HL-60/S4 treated with phorbol 12-myristate 13-acetate at 8.2 ng/mL for 4 days and 3 days (cell line): Measurements from ENCODE around the gene CDKN2B.

Source experiments
- in situ Hi-C: fragments of 300-500 bp; cut with MboI; formaldehyde crosslinking; loops from 2 replicates; pipeline ENCODE4 v1.15.0; 2022; ENCODE audit warnings: low sequenced_read_pairs

Gene CDKN2B

GRCh38 chr9:22035591-22036011 lies 26.5 kb upstream of the CDKN2B start:
- in situ Hi-C loops = no loop called here

GRCh38 chr9:22033012-22033630 lies 24.0 kb upstream of the CDKN2B start:
- in situ Hi-C loops = no loop called here

- in situ Hi-C loops = no loop called here
Observed at GRCh38 chr9:22031655-22032411, 22.7 kb upstream of the CDKN2B start.

GRCh38 chr9:22030101-22030598 lies 21.0 kb upstream of the CDKN2B start:
- in situ Hi-C loops = no loop called here

- in situ Hi-C loops = no loop called here
Observed at GRCh38 chr9:22029231-22029630, 20.1 kb upstream of the CDKN2B start.

GRCh38 chr9:22028394-22028793 lies 19.3 kb upstream of the CDKN2B start:
- in situ Hi-C loops = no loop called here

- in situ Hi-C loops = no loop called here
Observed at GRCh38 chr9:22026696-22027095, 17.6 kb upstream of the CDKN2B start.

GRCh38 chr9:22022396-22022795 lies 13.3 kb upstream of the CDKN2B start:
- in situ Hi-C loops = no loop called here

- in situ Hi-C loops = no loop called here
Observed at GRCh38 chr9:22010866-22011625, 1.9 kb upstream of the CDKN2B start.

GRCh38 chr9:22009506-22009867 lies 382 bp upstream of the CDKN2B start:
- in situ Hi-C loops = no loop called here

- in situ Hi-C loops = no loop called here
Observed at GRCh38 chr9:22008384-22008716, 755 bp downstream of the CDKN2B start.

GRCh38 chr9:22005702-22006606 lies 3.2 kb downstream of the CDKN2B start:
- in situ Hi-C loops = no loop called here

GRCh38 chr9:22005021-22005701 lies 3.9 kb downstream of the CDKN2B start:
- in situ Hi-C loops = no loop called here

GRCh38 chr9:22002038-22002437 lies 7.1 kb downstream of the CDKN2B start:
- in situ Hi-C loops = no loop called here

- in situ Hi-C loops = loop anchor here (25.0 kb wide), 1 partner anchor 214 kb away; no protein-coding TSS in a partner anchor
Observed at GRCh38 chr9:21998026-21998425, 11.1 kb downstream of the CDKN2B start.

GRCh38 chr9:21997480-21997879 lies 11.6 kb downstream of the CDKN2B start:
- in situ Hi-C loops = loop anchor here (25.0 kb wide), 1 partner anchor 215 kb away; no protein-coding TSS in a partner anchor

- in situ Hi-C loops = loop anchor here (25.0 kb wide), 1 partner anchor 215 kb away; no protein-coding TSS in a partner anchor
Observed at GRCh38 chr9:21996858-21997257, 12.2 kb downstream of the CDKN2B start.

GRCh38 chr9:21996438-21996837 lies 12.7 kb downstream of the CDKN2B start:
- in situ Hi-C loops = loop anchor here (25.0 kb wide), 1 partner anchor 216 kb away; no protein-coding TSS in a partner anchor

- in situ Hi-C loops = loop anchor here (25.0 kb wide), 1 partner anchor 216 kb away; no protein-coding TSS in a partner anchor
Observed at GRCh38 chr9:21995666-21996398, 13.3 kb downstream of the CDKN2B start.
